ENCODE results near the gene IDH2. TPM values are rescaled to one million over a fixed set of nuclear protein-coding genes. Genes with fewer than 3 reads are reported as not detected.

Gene IDH2
- total and polyA plus RNA-seq, 10 of the 15 experiments (the other 5 are each of a cell fraction or from before 2014, with no cell fraction given): 2.3 to 358 (median 242) TPM

- no peaks in the 10 kb centered on the region for H3K4me1 ChIP-seq (ENCODE audit: control insufficient read depth, insufficient read depth, low read length)
- POLR2A ChIA-PET: no interaction called here
- TF ChIP-seq RELB (IDR thresholded peaks at IDR 0.05; ENCODE audit: low read depth) (no peak), EZH2 (IDR thresholded peaks at IDR 0.05; ENCODE audit: borderline replicate concordance, control insufficient read depth, low read depth, low read length) (no peak), RBBP5 (conservative IDR thresholded peaks at IDR 0.05) (no peak), BCLAF1 (IDR thresholded peaks at IDR 0.05) (no peak), REST (IDR thresholded peaks at IDR 0.05; ENCODE audit: low read depth, low read length) (no peak), NFYA (IDR thresholded peaks at IDR 0.05; ENCODE audit: borderline replicate concordance, low read depth, low read length) (no peak), HDGF (IDR thresholded peaks at IDR 0.05) (no peak), FOXM1 (IDR thresholded peaks at IDR 0.05; ENCODE audit: low read depth, low read length) (no peak), GABPA (IDR thresholded peaks at IDR 0.05; ENCODE audit: low read depth) (no peak), PML (IDR thresholded peaks at IDR 0.05; ENCODE audit: low read length) (no peak), SMAD5 (IDR thresholded peaks at IDR 0.05; ENCODE audit: low read depth) (no peak)
- 34% methylated on average over 2 of the region's 2 CpGs for WGBS (ENCODE audit: insufficient coverage, insufficient replicate concordance, low lambda C conversion rate, missing lambda C conversion rate)
- H3K36me3 ChIP-seq (ENCODE audit: control insufficient read depth in 2 of 2, insufficient read depth in 2 of 2, low read length in 1 of 2): no peaks in the 10 kb centered on the region
- no peak overlapping the region for H3K9ac ChIP-seq (ENCODE audit: control insufficient read depth, insufficient read depth, low read length)
- H3K79me2 ChIP-seq (ENCODE audit: control insufficient read depth, insufficient read depth, low read length): no peaks in the 10 kb centered on the region
- intact Hi-C loops (cut with micrococcal nuclease; ENCODE audit: unreplicated experiment): no loop called here
- FAIRE-seq: no peak
- H3K27me3 ChIP-seq (replicated peaks in 1 of 2; ENCODE audit: control insufficient read depth in 2 of 2, insufficient read depth in 2 of 2, low read length in 1 of 2): no peaks in the 10 kb centered on the region
- H3K4me2 ChIP-seq (ENCODE audit: control insufficient read depth, insufficient read depth): no peak overlapping the region
- BruUV-seq (replicated peaks): no TSS peak
- no peaks in the 10 kb centered on the region for H4K20me1 ChIP-seq (ENCODE audit: control insufficient read depth, insufficient read depth)
- H3K9me3 ChIP-seq (replicated peaks; ENCODE audit: control insufficient read depth, insufficient read depth, low read length): peaks cover 6% of the 10 kb centered on the region
- no peak overlapping the region for H3K27ac ChIP-seq (ENCODE audit: control insufficient read depth, insufficient read depth)
- CTCF ChIA-PET: interaction anchor here (0.6 to 1.1 kb wide), 2 partner anchors 18 to 240 kb away, joined by 3 read pairs; no protein-coding TSS in a partner anchor
- no peak for DNase-seq (ENCODE audit: low read depth, low spot score)
- H2AFZ ChIP-seq (ENCODE audit: control insufficient read depth, low read depth, low read length): no peak overlapping the region
- H3K4me3 ChIP-seq: no peak overlapping the region
- RAD21 ChIA-PET (ENCODE audit: unreplicated experiment): no interaction called here
- ATAC-seq: no peak
- SMC1A ChIA-PET (ENCODE audit: uncharacterized antibody, unreplicated experiment): no interaction called here
- in situ Hi-C loops (cut with MboI): no loop called here
Measured at GRCh38 chr15:90114451-90114901, 12.2 kb upstream of the IDH2 start.

Measured in GM12878 (cell line).